K562 (cell line): ENCODE data around the gene SLC1A4. TPM values are rescaled to one million over a fixed set of nuclear protein-coding genes. Genes with fewer than 3 reads are reported as not detected.
A peak's percentile ranks its signal among the peaks of the same experiment; 100 is the strongest.

ENCODE experiments used
- ATF3 ChIP-seq, 2 experiments: fragments of 450-650 bp in 1 of 2; sonication (generic) in 1 of 2; formaldehyde crosslinking in 1 of 2; IDR thresholded peaks in 1 of 2; conservative IDR thresholded peaks in 1 of 2; 2 replicates each; pipeline versions ENCODE4 v1.6.1 to v1.8.1; 2016 to 2023; ENCODE audit warnings: mild to moderate bottlenecking in 2 of 2, moderate library complexity in 2 of 2, inconsistent platforms in 1 of 2, missing genetic modification reagents in 1 of 2
- EP300 ChIP-seq: IDR thresholded peaks from 2 replicates; pipeline ENCODE4 v1.6.1; 2012; ENCODE audit warnings: low read length, improper control_type of control experiment
- IRF2 ChIP-seq: sonication (generic); formaldehyde crosslinking; IDR thresholded peaks from 2 replicates; pipeline ENCODE4 v1.8.1; 2022; ENCODE audit warnings: mild to moderate bottlenecking, missing genetic modification reagents
- MLX ChIP-seq, 2 experiments: fragments of 450-650 bp in 1 of 2; sonication (generic) in 1 of 2; formaldehyde crosslinking; conservative IDR thresholded peaks; 2 replicates each; pipeline versions ENCODE4 v1.4.0 to v1.8.1; 2020 to 2022; ENCODE audit warnings: mild to moderate bottlenecking in 1 of 2, missing genetic modification reagents in 1 of 2
- MYBL2 ChIP-seq, 2 experiments: fragments of 450-650 bp in 1 of 2; sonication (generic) in 1 of 2; formaldehyde crosslinking in 1 of 2; IDR thresholded peaks; 2 replicates each; pipeline versions ENCODE4 v1.6.1 to v1.8.1; 2017 to 2022; ENCODE audit warnings: borderline replicate concordance in 1 of 2, inconsistent platforms in 1 of 2, low read depth in 1 of 2, mild to moderate bottlenecking in 1 of 2, missing genetic modification reagents in 1 of 2, moderate library complexity in 1 of 2
- NCOA1 ChIP-seq: fragments of 450-650 bp; IDR thresholded peaks from 2 replicates; pipeline ENCODE4 v1.6.1; 2016; ENCODE audit warnings: low read depth
- RBM25 ChIP-seq: fragments of 200-400 bp; formaldehyde crosslinking; IDR thresholded peaks from 2 replicates; pipeline ENCODE4 v1.6.1; 2018; ENCODE audit warnings: low read length, low read depth, moderate library complexity; ENCODE audit not compliant: severe bottlenecking
- TAF7 ChIP-seq: fragments of 450-650 bp; IDR thresholded peaks from 2 replicates; pipeline ENCODE4 v1.6.1; 2016; ENCODE audit warnings: missing genetic modification characterization, missing compliant biosample characterization
- USF2 ChIP-seq: sonication (generic); formaldehyde crosslinking; IDR thresholded peaks from 2 replicates; pipeline ENCODE4 v1.5.0; 2020; ENCODE audit warnings: missing genetic modification reagents
- XRCC4 ChIP-seq: IDR thresholded peaks from one replicate; pipeline ENCODE4 v1.6.1; 2011; ENCODE audit not compliant: insufficient read depth, insufficient read length; ENCODE audit errors: extremely low read depth
- ZNF398 ChIP-seq: fragments of 250-450 bp; sonication (Bioruptor Pico); IDR thresholded peaks from 2 replicates; pipeline ENCODE4 v1.8.0; 2021; ENCODE audit warnings: moderate library complexity, mild to moderate bottlenecking, inconsistent platforms
- ZNF407 ChIP-seq: fragments of 450-650 bp; IDR thresholded peaks from 2 replicates; pipeline ENCODE4 v1.6.1; 2016; ENCODE audit warnings: low read depth
- polyA plus RNA-seq, 8 experiments: library from polyadenylated mRNA; depleted of rRNA in 4 of 8; stranded (reverse) in 5 of 8; unstranded in 3 of 8; fragments of >200 nt; fragmentation: Nextera tagmentation in 2 of 8; fragmentation: Illumina TruSeq in 1 of 8; extraction: Ambion mirVana in 2 of 8; extraction: Trizol in 1 of 8; gene quantifications; 2 replicates each; pipeline versions ENCODE4 v1.2.1 to v1.2.3, GENCODE V29; 2011 to 2014; ENCODE audit warnings: inconsistent platforms in 1 of 8, missing spikeins in 1 of 8
- total RNA-seq, 7 experiments: library from RNA; depleted of rRNA in 6 of 7; stranded (reverse); fragments of >200 nt in 6 of 7; fragmentation: Illumina TruSeq in 2 of 7; extraction: Trizol in 2 of 7; gene quantifications; 2 replicates each; pipeline versions ENCODE4 v1.2.1 to v1.2.3, GENCODE V29; 2011 to 2021; ENCODE audit warnings: low replicate concordance in 1 of 7

SLC1A4 gene
- total and polyA plus RNA-seq, 9 of the 15 experiments (the other 6 are each of a cell fraction or from before 2014, with no cell fraction given), result 4.4 to 24.0 (median 10.9) TPM

GRCh38 chr2:64989126-64989981 lies at the start of gene SLC1A4 (continued):
- TF ChIP-seq MYBL2 (IDR thresholded peaks at IDR 0.05; ENCODE audit: low read depth), result no peak
- TF ChIP-seq MYBL2 (CRISPR knock-in tag; IDR thresholded peaks at IDR 0.05; ENCODE audit: borderline replicate concordance), result no peak
- peak; percentile 91 for TF ChIP-seq ATF3 (IDR thresholded peaks at IDR 0.05)
- TF ChIP-seq ATF3 (CRISPR knock-in tag; conservative IDR thresholded peaks at IDR 0.05), result no peak
- TF ChIP-seq IRF2 (CRISPR knock-in tag), result no peak
- no peak for TF ChIP-seq ZNF398 (CRISPR knock-in tag)
- TF ChIP-seq NCOA1, result no peak
- no peak for TF ChIP-seq TAF7 (tag)
- no peak for TF ChIP-seq EP300
- peak; percentile 84 for TF ChIP-seq RBM25
- no peak for TF ChIP-seq ZNF407
- TF ChIP-seq MLX (CRISPR knock-in tag; conservative IDR thresholded peaks at IDR 0.05), result no peak
- no peak for TF ChIP-seq XRCC4
- TF ChIP-seq USF2 (CRISPR knock-in tag), result 0 out of 2 replicates have a peak, but pooled peaks have one; percentile 8
